Effector memory CD8-positive, alpha-beta T cell (primary cell): ENCODE measurements around the gene PSMB7.
A peak's percentile ranks its signal among the peaks of the same experiment; 100 is the strongest.

Experiments
- ATAC-seq: fragments of 150-1000 bp; cut with Tn5 transposase; replicated peaks from 2 replicates; pipeline ENCODE4 v1.10.0; 2021; ENCODE audit warnings: mild to moderate bottlenecking, moderate library complexity
- DNase-seq, 3 experiments: peaks; one replicate each; pipeline ENCODE4 v3.0.0; 2021
- H3K27ac Mint-ChIP-seq, 2 donors: one replicate each; pipeline ENCODE4 v1.8.0; 2022; ENCODE audit warnings: mild to moderate bottlenecking in 2 of 2, mixed read lengths in 2 of 2, moderate library complexity in 2 of 2
- H3K27me3 Mint-ChIP-seq, 2 donors: one replicate each; pipeline ENCODE4 v1.8.0; 2022; ENCODE audit warnings: mixed read lengths in 2 of 2
- H3K36me3 Mint-ChIP-seq: one replicate; pipeline ENCODE4 v1.8.0; 2022; ENCODE audit warnings: mild to moderate bottlenecking, moderate library complexity, mixed read lengths; ENCODE audit not compliant: insufficient read depth
- H3K4me1 Mint-ChIP-seq, 2 donors: one replicate each; pipeline ENCODE4 v1.8.0; 2022; ENCODE audit warnings: low read depth in 2 of 2, mixed read lengths in 2 of 2
- H3K4me3 Mint-ChIP-seq, 2 donors: one replicate each; pipeline ENCODE4 v1.8.0; 2022; ENCODE audit warnings: mild to moderate bottlenecking in 2 of 2, mixed read lengths in 2 of 2, moderate library complexity in 2 of 2
- H3K9me3 Mint-ChIP-seq, 2 donors: one replicate each; pipeline ENCODE4 v1.8.0; 2022; ENCODE audit warnings: mixed read lengths in 2 of 2

Gene PSMB7

GRCh38 chr9:124392871-124393460, 22.3 kb downstream of the PSMB7 start:
- Mint-ChIP-seq H3K27me3 (no peaks in the 10 kb centered on the region), H3K4me3 (no peak overlapping the region), H3K4me1 (peaks cover 40 to 54% of the 10 kb centered on the region in 2 donors), H3K27ac (no peak overlapping the region), H3K9me3 (no peaks in the 10 kb centered on the region), H3K36me3 (peaks cover 18% of the 10 kb centered on the region)
- DNase-seq (no peak), ATAC-seq (no peak)

GRCh38 chr9:124392254-124392870, 22.9 kb downstream of the PSMB7 start:
- Mint-ChIP-seq H3K27me3 (no peaks in the 10 kb centered on the region), H3K36me3 (peaks cover 14% of the 10 kb centered on the region), H3K4me3 (no peak overlapping the region), H3K9me3 (no peaks in the 10 kb centered on the region), H3K27ac (no peak overlapping the region), H3K4me1 (peaks cover 42 to 53% of the 10 kb centered on the region in 2 donors)
- ATAC-seq: no peak
- DNase-seq: no peak

- Mint-ChIP-seq H3K4me3 (no peak overlapping the region), H3K9me3 (no peaks in the 10 kb centered on the region), H3K27me3 (no peaks in the 10 kb centered on the region), H3K36me3 (peaks cover 21% of the 10 kb centered on the region), H3K27ac (no peak overlapping the region), H3K4me1 (peaks cover 40 to 55% of the 10 kb centered on the region in 2 donors)
- ATAC-seq: no peak
- no peak for DNase-seq
Measured at GRCh38 chr9:124390794-124391658, 24.2 kb downstream of the PSMB7 start.

- H3K27ac Mint-ChIP-seq: peak overlapping the region; percentile 56 to 67
- H3K4me1 Mint-ChIP-seq: peaks cover 36 to 41% of the 10 kb centered on the region in 2 donors
- no peak overlapping the region for H3K4me3 Mint-ChIP-seq
- H3K36me3 Mint-ChIP-seq: peaks cover 26% of the 10 kb centered on the region
- H3K27me3 Mint-ChIP-seq: no peaks in the 10 kb centered on the region
- no peak for ATAC-seq
- DNase-seq: no peak
- no peaks in the 10 kb centered on the region for H3K9me3 Mint-ChIP-seq
Measured at GRCh38 chr9:124389146-124389939, 25.9 kb downstream of the PSMB7 start.

- no peaks in the 10 kb centered on the region for H3K27me3 Mint-ChIP-seq
- no peak overlapping the region for H3K4me3 Mint-ChIP-seq
- peak overlapping the region; percentile 6 to 56 for H3K27ac Mint-ChIP-seq
- no peak for ATAC-seq
- DNase-seq: no peak
- H3K9me3 Mint-ChIP-seq: no peaks in the 10 kb centered on the region
- peaks cover 34 to 37% of the 10 kb centered on the region in 2 donors for H3K4me1 Mint-ChIP-seq
- peaks cover 34% of the 10 kb centered on the region for H3K36me3 Mint-ChIP-seq
Measured at GRCh38 chr9:124388275-124389048, 26.8 kb downstream of the PSMB7 start.

GRCh38 chr9:124386201-124386600, 29.0 kb downstream of the PSMB7 start:
- H3K9me3 Mint-ChIP-seq: no peaks in the 10 kb centered on the region
- peaks cover 28 to 30% of the 10 kb centered on the region in 2 donors for H3K4me1 Mint-ChIP-seq
- ATAC-seq (no peak), DNase-seq (no peak)
- peaks cover 43% of the 10 kb centered on the region for H3K36me3 Mint-ChIP-seq
- no peak overlapping the region for H3K4me3 Mint-ChIP-seq
- H3K27ac Mint-ChIP-seq: no peak overlapping the region
- H3K27me3 Mint-ChIP-seq: no peaks in the 10 kb centered on the region

GRCh38 chr9:124385623-124386022, 29.6 kb downstream of the PSMB7 start:
- DNase-seq: no peak
- H3K4me1 Mint-ChIP-seq: peaks cover 23 to 25% of the 10 kb centered on the region in 2 donors

GRCh38 chr9:124384846-124385245, 30.4 kb downstream of the PSMB7 start:
- no peak for ATAC-seq
- no peak for DNase-seq
- Mint-ChIP-seq H3K9me3 (no peaks in the 10 kb centered on the region), H3K4me1 (peaks cover 17 to 20% of the 10 kb centered on the region in 2 donors), H3K36me3 (peaks cover 47% of the 10 kb centered on the region), H3K27ac (no peak overlapping the region), H3K27me3 (no peaks in the 10 kb centered on the region), H3K4me3 (no peak overlapping the region)

More at GRCh38 chr9:124385623-124386022, 29.6 kb downstream of the PSMB7 start:
- Mint-ChIP-seq H3K27ac (no peak overlapping the region), H3K4me3 (no peak overlapping the region), H3K9me3 (no peaks in the 10 kb centered on the region), H3K27me3 (no peaks in the 10 kb centered on the region), H3K36me3 (peaks cover 43% of the 10 kb centered on the region)
- ATAC-seq: no peak

GRCh38 chr9:124384210-124384609, 31.0 kb downstream of the PSMB7 start:
- no peaks in the 10 kb centered on the region for H3K27me3 Mint-ChIP-seq
- no peaks in the 10 kb centered on the region for H3K9me3 Mint-ChIP-seq
- ATAC-seq (no peak), DNase-seq (no peak)
- no peak overlapping the region for H3K27ac Mint-ChIP-seq
- no peak overlapping the region for H3K4me3 Mint-ChIP-seq
- peaks cover 48% of the 10 kb centered on the region for H3K36me3 Mint-ChIP-seq
- peaks cover 11 to 17% of the 10 kb centered on the region in 2 donors for H3K4me1 Mint-ChIP-seq

GRCh38 chr9:124381170-124381945, 33.9 kb downstream of the PSMB7 start:
- H3K4me3 Mint-ChIP-seq: no peak overlapping the region
- H3K27me3 Mint-ChIP-seq: no peaks in the 10 kb centered on the region
- H3K9me3 Mint-ChIP-seq: no peaks in the 10 kb centered on the region
- H3K36me3 Mint-ChIP-seq: peaks cover 43% of the 10 kb centered on the region
- H3K4me1 Mint-ChIP-seq: peaks cover 9 to 21% of the 10 kb centered on the region in 2 donors
- no peak for DNase-seq
- H3K27ac Mint-ChIP-seq: no peak overlapping the region
- ATAC-seq: no peak

- ATAC-seq (no peak), DNase-seq (no peak)
- Mint-ChIP-seq H3K4me1 (peaks cover 15 to 33% of the 10 kb centered on the region in 2 donors), H3K27ac (peak overlapping the region; percentile 17 to 47), H3K9me3 (no peaks in the 10 kb centered on the region), H3K36me3 (peaks cover 25% of the 10 kb centered on the region), H3K27me3 (no peaks in the 10 kb centered on the region), H3K4me3 (no peak overlapping the region)
Measured at GRCh38 chr9:124377551-124378406, 37.5 kb downstream of the PSMB7 start.
